ENCODE results near the gene RXFP3.

The RXFP3 gene

GRCh38 chr5:33981408-33982162 is 45.4 kb downstream of the RXFP3 start:
- DNase-seq (ENCODE audit: low spot score) = no peak

- no peak for DNase-seq (ENCODE audit: low spot score)
Observed at GRCh38 chr5:33984178-33984577, 48.0 kb downstream of the RXFP3 start.

- DNase-seq (ENCODE audit: low spot score) = no peak
Observed at GRCh38 chr5:33984671-33985124, 48.5 kb downstream of the RXFP3 start, which contains the start of gene SLC45A2. Gene SLC45A2, minus strand, starts transcription at chr5:33984693. Its CDS starts 110 bp downstream, at chr5:33984583.

- no peak for DNase-seq (ENCODE audit: low spot score)
Observed at GRCh38 chr5:33985447-33985846, 49.3 kb downstream of the RXFP3 start.

Data from SW480 (cell line).